GM23248 (cell line): ENCODE data around the gene MYO1D. TPM values are rescaled to one million over a fixed set of nuclear protein-coding genes. Genes with fewer than 3 reads are reported as not detected.

Source experiments
- DNase-seq: peaks from one replicate; pipeline ENCODE4 v3.0.0-alpha.2; 2015
- H2AFZ ChIP-seq: fragments of 200-600 bp; sonication (generic); 2 replicates; pipeline ENCODE4 v1.6.1; 2016; ENCODE audit warnings: antibody characterized with exemption
- H3F3A ChIP-seq: fragments of 200-600 bp; sonication (generic); 2 replicates; pipeline ENCODE4 v1.6.1; 2016; ENCODE audit warnings: mild to moderate bottlenecking, antibody characterized with exemption, mixed run types; ENCODE audit not compliant: insufficient read depth
- H3K27ac ChIP-seq: fragments of 200-600 bp; sonication (generic); 2 replicates; pipeline ENCODE4 v1.5.1; 2016; ENCODE audit warnings: mild to moderate bottlenecking
- H3K27me3 ChIP-seq: fragments of 200-600 bp; sonication (generic); replicated peaks from 2 replicates; pipeline ENCODE4 v1.6.1; 2016; ENCODE audit warnings: mild to moderate bottlenecking; ENCODE audit not compliant: insufficient read depth
- H3K36me3 ChIP-seq: fragments of 200-600 bp; sonication (generic); 2 replicates; pipeline ENCODE4 v1.6.1; 2016; ENCODE audit warnings: low read depth, mild to moderate bottlenecking
- H3K4me1 ChIP-seq: fragments of 200-600 bp; sonication (generic); 2 replicates; pipeline ENCODE4 v1.6.1; 2016; ENCODE audit warnings: mild to moderate bottlenecking; ENCODE audit not compliant: insufficient read depth
- H3K4me2 ChIP-seq: fragments of 200-600 bp; sonication (generic); one replicate; pipeline ENCODE4 v1.6.1; 2016; ENCODE audit warnings: mild to moderate bottlenecking; ENCODE audit not compliant: unreplicated experiment
- H3K4me3 ChIP-seq: fragments of 200-600 bp; sonication (generic); 2 replicates; pipeline ENCODE4 v1.5.1; 2016; ENCODE audit warnings: mild to moderate bottlenecking
- H3K79me2 ChIP-seq: fragments of 200-600 bp; sonication (generic); 2 replicates; pipeline ENCODE4 v1.6.1; 2016; ENCODE audit warnings: mild to moderate bottlenecking; ENCODE audit not compliant: insufficient read depth
- H3K9ac ChIP-seq: fragments of 200-600 bp; sonication (generic); 2 replicates; pipeline ENCODE4 v1.6.1; 2016; ENCODE audit warnings: mild to moderate bottlenecking
- H3K9me2 ChIP-seq: fragments of 200-600 bp; sonication (generic); 2 replicates; pipeline ENCODE4 v1.6.1; 2016; ENCODE audit warnings: mixed run types, mild to moderate bottlenecking, moderate library complexity; ENCODE audit not compliant: insufficient read depth
- H3K9me3 ChIP-seq: fragments of 200-600 bp; sonication (generic); one replicate; pipeline ENCODE4 v1.6.1; 2017; ENCODE audit warnings: low read depth
- H4K20me1 ChIP-seq: fragments of 200-600 bp; sonication (generic); 2 replicates; pipeline ENCODE4 v1.6.0; 2016; ENCODE audit not compliant: insufficient read depth
- EZH2 ChIP-seq: fragments of 200-600 bp; sonication (generic); IDR thresholded peaks from 2 replicates; pipeline ENCODE4 v1.6.1; 2018; ENCODE audit warnings: antibody characterized with exemption, mild to moderate bottlenecking; ENCODE audit not compliant: insufficient read depth, poor library complexity, severe bottlenecking
- EZH2phosphoT487 ChIP-seq: fragments of 200-600 bp; sonication (generic); IDR thresholded peaks from 2 replicates; pipeline ENCODE4 v1.6.1; 2018; ENCODE audit warnings: antibody characterized with exemption, moderate library complexity, mild to moderate bottlenecking, low read depth; ENCODE audit not compliant: insufficient read depth
- WGBS, 2 experiments: methylation state at CpG; one replicate each; pipeline ENCODE4 v1.1.6; 2015 to 2017; ENCODE audit warnings: low lambda C conversion rate in 2 of 2, low coverage in 1 of 2; ENCODE audit errors: missing lambda C conversion rate in 2 of 2; 5-methylcytosine and 5-hydroxymethylcytosine counted together
- in situ Hi-C: fragments of 300-500 bp; cut with MboI; formaldehyde crosslinking; loops from 2 replicates; pipeline ENCODE4 v1.15.0; 2020
- polyA plus RNA-seq: library from polyadenylated mRNA; unstranded; fragments of >200 nt; fragmentation: Nextera tagmentation; extraction: Ambion mirVana; gene quantifications from 2 replicates; pipeline ENCODE4 v1.2.1, GENCODE V29; 2016
- total RNA-seq: library from RNA; depleted of rRNA; stranded (reverse); fragments of >200 nt; shearing (Covaris generic); gene quantifications from 2 replicates; pipeline ENCODE4 v1.2.3, GENCODE V29; 2014

Gene MYO1D
- total and polyA plus RNA-seq, 2 experiments from 2014 or later, result 54.1 to 99.5 TPM

DNA sequence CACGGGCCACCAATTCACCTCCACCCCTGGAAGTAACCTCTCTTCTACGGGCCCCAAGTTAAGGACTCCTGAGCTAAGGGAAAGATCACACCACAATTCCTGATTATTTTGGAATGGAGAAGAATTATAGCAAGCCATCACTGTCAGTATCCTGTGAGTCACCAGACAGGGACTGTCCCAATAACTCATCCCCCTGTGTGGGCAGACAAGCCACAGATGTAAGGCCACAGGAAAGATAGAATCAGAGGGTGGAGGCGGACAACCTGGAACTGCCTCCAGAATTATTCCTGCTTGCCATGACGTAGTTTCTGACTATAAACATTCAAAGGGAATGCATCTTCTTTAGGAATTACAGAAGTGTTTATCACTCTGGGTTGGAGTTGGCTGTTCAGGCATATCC lies 5.8 kb upstream of the MYO1D start:
- no peak overlapping the region for H3K4me3 ChIP-seq
- no peak overlapping the region for H2AFZ ChIP-seq
- H3K4me2 ChIP-seq, result peak overlapping the region; percentile 49
- peaks cover 41% of the 10 kb centered on the region for H3K4me1 ChIP-seq
- no peaks in the 10 kb centered on the region for H4K20me1 ChIP-seq
- in situ Hi-C loops, result no loop called here
- H3K27me3 ChIP-seq, result no peaks in the 10 kb centered on the region
- peak overlapping the region; percentile 48 for H3K27ac ChIP-seq
- no peak overlapping the region for H3K9ac ChIP-seq
- H3K79me2 ChIP-seq, result no peaks in the 10 kb centered on the region
- 26 to 28% methylated on average over 4 of the region's 4 CpGs for WGBS, 2 experiments
- no peaks in the 10 kb centered on the region for H3K9me3 ChIP-seq
- peaks cover 49% of the 10 kb centered on the region for H3F3A ChIP-seq
- DNase-seq, result peak; percentile 87
- no peaks in the 10 kb centered on the region for H3K36me3 ChIP-seq
- TF ChIP-seq EZH2 (no peak), EZH2phosphoT487 (no peak)
- no peaks in the 10 kb centered on the region for H3K9me2 ChIP-seq

DNA sequence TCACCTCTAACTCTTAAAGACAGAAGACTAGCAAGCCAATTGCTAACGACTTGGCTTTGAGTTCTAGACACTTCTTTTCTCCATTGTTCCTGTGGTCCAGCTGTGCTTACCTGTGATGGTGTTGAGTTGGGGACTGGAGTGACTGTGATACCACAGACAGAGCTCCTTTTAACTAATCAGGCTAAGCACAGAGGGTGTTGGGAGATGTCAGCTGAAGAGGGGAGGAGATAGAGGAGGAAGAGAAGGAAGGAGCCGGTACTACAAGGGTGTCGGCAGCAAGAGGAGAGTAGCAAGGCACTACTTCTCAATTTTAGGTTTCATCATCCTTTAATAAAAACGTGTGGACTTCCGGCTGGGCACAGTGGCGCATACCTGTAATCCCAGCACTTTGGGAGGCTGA lies 5.1 kb upstream of the MYO1D start:
- H3K79me2 ChIP-seq, result no peaks in the 10 kb centered on the region
- WGBS, 2 experiments, result 79 to 86% methylated on average over 6 of the region's 6 CpGs
- H3K36me3 ChIP-seq, result no peaks in the 10 kb centered on the region
- H2AFZ ChIP-seq, result 0 out of 2 replicates have a peak overlapping the region, but pooled peaks have one; percentile 6
- no peaks in the 10 kb centered on the region for H4K20me1 ChIP-seq
- 0 out of 2 replicates have a peak overlapping the region, but pooled peaks have one; percentile 5 for H3K27ac ChIP-seq
- no peak for TF ChIP-seq EZH2phosphoT487
- no peak for TF ChIP-seq EZH2
- in situ Hi-C loops, result no loop called here
- no peaks in the 10 kb centered on the region for H3K9me3 ChIP-seq
- no peak for DNase-seq
- H3K4me2 ChIP-seq, result no peak overlapping the region
- peaks cover 54% of the 10 kb centered on the region for H3F3A ChIP-seq
- H3K4me3 ChIP-seq, result no peak overlapping the region
- peaks cover 46% of the 10 kb centered on the region for H3K4me1 ChIP-seq
- no peaks in the 10 kb centered on the region for H3K9me2 ChIP-seq
- no peak overlapping the region for H3K9ac ChIP-seq
- no peaks in the 10 kb centered on the region for H3K27me3 ChIP-seq

DNA sequence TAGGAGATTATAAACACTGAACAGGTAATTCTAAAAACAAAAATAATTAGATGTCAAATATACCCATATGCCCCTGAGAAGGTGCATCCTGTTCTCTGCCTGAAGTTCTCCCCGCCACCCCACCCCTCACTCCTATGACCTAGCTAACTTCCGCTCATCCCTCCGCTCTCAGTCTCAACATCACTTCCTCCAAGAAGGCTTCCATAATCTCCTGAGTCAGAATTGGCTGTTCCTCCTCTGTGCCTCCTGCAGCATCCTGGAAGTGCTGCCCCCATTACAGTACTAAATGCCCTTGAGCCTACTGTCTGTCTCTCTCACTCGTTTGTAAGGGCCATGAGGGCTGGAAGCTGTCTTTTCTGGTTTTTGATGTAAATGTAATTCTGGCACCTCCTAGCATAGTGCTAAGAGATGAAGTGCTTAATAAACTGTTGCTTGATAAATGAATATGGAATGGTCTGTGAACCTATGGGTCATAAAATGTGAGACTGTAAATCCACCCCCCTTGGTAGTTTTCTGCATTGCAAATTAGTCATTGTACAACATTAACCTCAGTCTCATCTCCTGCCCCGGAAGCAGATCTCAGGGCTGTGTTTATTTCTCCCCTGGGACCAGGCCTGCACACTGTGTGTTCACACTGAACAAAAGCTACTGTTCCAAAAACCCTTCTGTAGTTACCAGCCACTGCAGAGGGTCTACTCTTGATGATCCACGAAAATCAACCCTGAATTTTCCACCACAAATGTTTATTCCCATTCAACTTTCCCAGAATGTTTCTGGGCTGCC lies 3.9 kb upstream of the MYO1D start:
- TF ChIP-seq EZH2 (no peak), EZH2phosphoT487 (no peak)
- Histone ChIP-seq H3K27ac (peak overlapping the region; percentile 38), H3K4me2 (no peak overlapping the region), H3K27me3 (no peaks in the 10 kb centered on the region), H2AFZ (peak overlapping the region; percentile 36), H4K20me1 (no peaks in the 10 kb centered on the region), H3K9me2 (no peaks in the 10 kb centered on the region), H3F3A (peaks cover 56% of the 10 kb centered on the region), H3K79me2 (peaks cover 6% of the 10 kb centered on the region; the same call in 1 of the 2 replicates), H3K36me3 (no peaks in the 10 kb centered on the region), H3K4me1 (peaks cover 46% of the 10 kb centered on the region), H3K4me3 (no peak overlapping the region), H3K9me3 (no peaks in the 10 kb centered on the region), H3K9ac (no peak overlapping the region)
- 64 to 69% methylated on average over 6 of the region's 6 CpGs for WGBS, 2 experiments
- DNase-seq, result peak; percentile 73
- in situ Hi-C loops, result no loop called here

DNA sequence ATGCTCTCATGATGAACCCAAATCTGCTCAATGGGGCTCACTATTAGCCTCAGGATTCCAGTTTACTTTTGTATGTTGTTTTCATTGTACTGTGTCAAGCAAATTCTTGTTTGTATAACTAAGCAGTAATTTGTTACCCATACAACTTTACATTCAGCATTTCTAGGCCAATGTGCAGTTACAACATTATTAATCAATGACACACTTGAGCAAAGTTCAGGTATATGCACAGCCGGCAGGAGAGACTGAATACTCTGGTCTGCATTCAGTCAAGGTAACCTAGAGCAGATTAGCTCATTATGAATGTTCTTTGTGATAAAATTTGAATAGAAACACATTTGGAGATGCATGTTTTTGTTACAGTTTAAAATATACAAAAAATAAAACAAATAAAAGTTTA lies 2.2 kb upstream of the MYO1D start:
- H3K27ac ChIP-seq, result no peak overlapping the region
- no peaks in the 10 kb centered on the region for H3K36me3 ChIP-seq
- no peak for DNase-seq
- no peaks in the 10 kb centered on the region for H3K9me2 ChIP-seq
- no peak overlapping the region for H3K9ac ChIP-seq
- no peaks in the 10 kb centered on the region for H3K27me3 ChIP-seq
- peaks cover 24% of the 10 kb centered on the region for H3K79me2 ChIP-seq
- 98 to 100% methylated on average over 1 of the region's 1 CpG for WGBS, 2 experiments
- H4K20me1 ChIP-seq, result no peaks in the 10 kb centered on the region
- in situ Hi-C loops, result no loop called here
- no peak overlapping the region for H2AFZ ChIP-seq
- TF ChIP-seq EZH2, result no peak
- TF ChIP-seq EZH2phosphoT487, result no peak
- H3F3A ChIP-seq, result peaks cover 62% of the 10 kb centered on the region
- no peak overlapping the region for H3K4me3 ChIP-seq
- H3K4me1 ChIP-seq, result peaks cover 55% of the 10 kb centered on the region
- H3K4me2 ChIP-seq, result no peak overlapping the region
- H3K9me3 ChIP-seq, result no peaks in the 10 kb centered on the region
